GM13977 (cell line): Measurements from ENCODE around the gene FOXJ3.

Experiments used
- DNase-seq: peaks from one replicate; pipeline ENCODE4 v3.0.0; 2012; ENCODE audit warnings: low spot score
- in situ Hi-C: fragments of 300-500 bp; cut with MboI; formaldehyde crosslinking; loops from one replicate; pipeline ENCODE4 v1.12.0; 2022; ENCODE audit warnings: low sequenced_read_pairs, low pct_unique_long_range_greater_than_20kb, mixed read lengths, inconsistent platforms; ENCODE audit not compliant: unreplicated experiment
- TF ChIP-seq, protein P1 (sequence below): IDR thresholded peaks from 2 replicates; pipeline ENCODE4 v1.5.1; 2012; ENCODE audit warnings: mild to moderate bottlenecking, control low read depth; ENCODE audit not compliant: insufficient read depth; ENCODE audit errors: extremely low read depth, missing control alignments

Gene FOXJ3

DNA sequence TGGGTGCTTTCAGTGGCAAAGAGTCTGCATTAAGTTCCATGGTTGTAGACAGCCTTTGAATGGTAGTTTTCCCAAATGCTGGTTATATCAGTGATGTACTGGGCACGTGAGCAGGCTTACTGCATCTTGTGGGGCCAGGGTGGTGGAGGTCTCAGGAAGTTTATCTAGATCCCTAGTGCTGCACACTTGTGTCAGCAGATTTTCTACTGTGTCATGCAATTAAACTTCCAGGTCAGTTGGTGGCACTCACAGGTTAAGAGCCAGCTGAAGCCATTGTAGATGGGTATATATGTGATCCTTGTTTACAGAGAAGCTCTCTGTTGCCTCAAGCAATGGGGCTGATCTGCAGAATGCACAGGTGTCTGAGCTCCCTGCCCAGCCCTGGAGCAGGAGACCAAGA is 33.0 kb downstream of the FOXJ3 start:
- in situ Hi-C loops, result no loop called here
- DNase-seq, result no peak
- TF ChIP-seq, protein P1, sequence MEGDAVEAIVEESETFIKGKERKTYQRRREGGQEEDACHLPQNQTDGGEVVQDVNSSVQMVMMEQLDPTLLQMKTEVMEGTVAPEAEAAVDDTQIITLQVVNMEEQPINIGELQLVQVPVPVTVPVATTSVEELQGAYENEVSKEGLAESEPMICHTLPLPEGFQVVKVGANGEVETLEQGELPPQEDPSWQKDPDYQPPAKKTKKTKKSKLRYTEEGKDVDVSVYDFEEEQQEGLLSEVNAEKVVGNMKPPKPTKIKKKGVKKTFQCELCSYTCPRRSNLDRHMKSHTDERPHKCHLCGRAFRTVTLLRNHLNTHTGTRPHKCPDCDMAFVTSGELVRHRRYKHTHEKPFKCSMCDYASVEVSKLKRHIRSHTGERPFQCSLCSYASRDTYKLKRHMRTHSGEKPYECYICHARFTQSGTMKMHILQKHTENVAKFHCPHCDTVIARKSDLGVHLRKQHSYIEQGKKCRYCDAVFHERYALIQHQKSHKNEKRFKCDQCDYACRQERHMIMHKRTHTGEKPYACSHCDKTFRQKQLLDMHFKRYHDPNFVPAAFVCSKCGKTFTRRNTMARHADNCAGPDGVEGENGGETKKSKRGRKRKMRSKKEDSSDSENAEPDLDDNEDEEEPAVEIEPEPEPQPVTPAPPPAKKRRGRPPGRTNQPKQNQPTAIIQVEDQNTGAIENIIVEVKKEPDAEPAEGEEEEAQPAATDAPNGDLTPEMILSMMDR, result no peak

GRCh38 chr1:42298520-42298919 is 36.5 kb downstream of the FOXJ3 start:
- in situ Hi-C loops, result no loop called here
- TF ChIP-seq, protein P1, result no peak
- no peak for DNase-seq

GRCh38 chr1:42295816-42296215 is 39.2 kb downstream of the FOXJ3 start:
- DNase-seq, result no peak
- TF ChIP-seq, protein P1, result no peak
- in situ Hi-C loops, result no loop called here

- no peak for DNase-seq
- TF ChIP-seq, protein P1, result no peak
- in situ Hi-C loops, result no loop called here
Observed at GRCh38 chr1:42290130-42290529, 44.9 kb downstream of the FOXJ3 start.

- TF ChIP-seq, protein P1, result no peak
- in situ Hi-C loops, result no loop called here
- no peak for DNase-seq
Observed at GRCh38 chr1:42288311-42288985, 46.6 kb downstream of the FOXJ3 start.

DNA sequence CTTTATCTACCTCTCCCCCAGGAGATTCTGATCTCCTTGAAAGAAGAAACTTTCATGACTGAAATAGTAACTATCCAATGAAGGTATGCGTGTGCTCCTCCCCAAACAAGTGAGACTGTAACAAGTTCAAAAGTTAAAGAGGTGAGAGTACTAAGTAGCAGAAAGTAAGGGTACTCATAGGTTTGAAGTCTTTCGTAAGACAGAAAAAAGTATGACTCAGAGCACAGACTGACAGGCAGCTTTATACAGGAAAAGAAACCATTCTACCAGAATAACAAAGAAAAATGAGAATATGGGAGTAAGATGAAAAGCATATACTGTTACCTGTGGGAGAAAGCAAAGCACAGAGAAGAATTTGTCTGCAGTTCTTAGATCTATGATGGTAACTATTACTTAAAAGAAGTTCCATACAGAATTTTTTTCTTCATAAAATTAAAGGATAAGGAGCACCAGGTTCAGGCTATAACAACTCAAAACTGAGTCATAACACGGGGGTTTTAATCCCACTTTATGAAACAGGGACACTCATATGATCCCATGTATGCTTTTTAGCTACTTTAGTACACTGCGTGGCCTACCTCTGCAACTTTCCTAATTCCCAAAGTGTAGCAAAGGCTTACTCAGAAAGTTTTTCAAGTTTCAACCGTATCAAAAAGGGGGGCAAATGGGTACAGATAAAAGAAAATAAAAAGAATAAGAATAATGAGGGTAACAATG is 52.0 kb downstream of the FOXJ3 start:
- TF ChIP-seq, protein P1, result no peak
- peak; percentile 14 for DNase-seq

More for the DNA sequence above, 52.0 kb downstream of the FOXJ3 start:
- in situ Hi-C loops, result no loop called here
